Measurements from ENCODE around the gene KIAA0586.
"Not testable (repeated sequence)": the region's sequence is repeated elsewhere in the genome, so short reads cannot be mapped to it uniquely, and the experiment has no call there.

The KIAA0586 gene

GRCh38 chr14:58466459-58466858 lies 38.9 kb downstream of the KIAA0586 start:
- Histone ChIP-seq H3K36me3 (peaks cover 46% of the 10 kb centered on the region), H3K9me3 (ENCODE audit: severe bottlenecking) (no peaks in the 10 kb centered on the region), H3K27me3 (ENCODE audit: insufficient read depth, low read depth, severe bottlenecking) (no peaks in the 10 kb centered on the region), H3K4me3 (ENCODE audit: low read depth, low read length) (no peak overlapping the region), H3K27ac (no peak overlapping the region)
- TF ChIP-seq CTCF (IDR thresholded peaks at IDR 0.05; ENCODE audit: low read depth, low read length): no peak
- no peak for DNase-seq

GRCh38 chr14:58467575-58467974 lies 40.1 kb downstream of the KIAA0586 start:
- no peak overlapping the region for H3K27ac ChIP-seq
- no peaks in the 10 kb centered on the region for H3K27me3 ChIP-seq (ENCODE audit: insufficient read depth, low read depth, severe bottlenecking)
- peaks cover 41% of the 10 kb centered on the region for H3K36me3 ChIP-seq
- TF ChIP-seq CTCF (IDR thresholded peaks at IDR 0.05; ENCODE audit: low read depth, low read length): no peak
- no peak for DNase-seq
- no peak overlapping the region for H3K4me3 ChIP-seq (ENCODE audit: low read depth, low read length)
- H3K9me3 ChIP-seq (ENCODE audit: severe bottlenecking): no peaks in the 10 kb centered on the region

GRCh38 chr14:58469309-58469708 lies 41.8 kb downstream of the KIAA0586 start:
- DNase-seq: no peak
- peaks cover 35% of the 10 kb centered on the region for H3K36me3 ChIP-seq
- no peaks in the 10 kb centered on the region for H3K9me3 ChIP-seq (ENCODE audit: severe bottlenecking)
- H3K4me3 ChIP-seq (ENCODE audit: low read depth, low read length): no peak overlapping the region
- no peak for TF ChIP-seq CTCF (IDR thresholded peaks at IDR 0.05; ENCODE audit: low read depth, low read length)
- no peak overlapping the region for H3K27ac ChIP-seq
- no peaks in the 10 kb centered on the region for H3K27me3 ChIP-seq (ENCODE audit: insufficient read depth, low read depth, severe bottlenecking)

GRCh38 chr14:58476320-58476719 lies 48.8 kb downstream of the KIAA0586 start:
- no peak for TF ChIP-seq CTCF (IDR thresholded peaks at IDR 0.05; ENCODE audit: low read depth, low read length)
- DNase-seq: no peak
- no peak overlapping the region for H3K4me3 ChIP-seq (ENCODE audit: low read depth, low read length)
- peaks cover 9% of the 10 kb centered on the region for H3K36me3 ChIP-seq
- no peaks in the 10 kb centered on the region for H3K27me3 ChIP-seq (ENCODE audit: insufficient read depth, low read depth, severe bottlenecking)
- no peak overlapping the region for H3K27ac ChIP-seq
- H3K9me3 ChIP-seq (ENCODE audit: severe bottlenecking): no peaks in the 10 kb centered on the region

GRCh38 chr14:58477653-58478052 lies 50.1 kb downstream of the KIAA0586 start:
- no peak overlapping the region for H3K4me3 ChIP-seq (ENCODE audit: low read depth, low read length)
- no peak for DNase-seq
- peaks cover 9% of the 10 kb centered on the region for H3K36me3 ChIP-seq
- H3K27me3 ChIP-seq (ENCODE audit: insufficient read depth, low read depth, severe bottlenecking): no peaks in the 10 kb centered on the region
- no peaks in the 10 kb centered on the region for H3K9me3 ChIP-seq (ENCODE audit: severe bottlenecking)
- no peak overlapping the region for H3K27ac ChIP-seq
- no peak for TF ChIP-seq CTCF (IDR thresholded peaks at IDR 0.05; ENCODE audit: low read depth, low read length)

GRCh38 chr14:58478329-58478728 lies 50.8 kb downstream of the KIAA0586 start:
- not testable (repeated sequence) for H3K4me3 ChIP-seq (ENCODE audit: low read depth, low read length); H3K36me3 ChIP-seq; H3K27me3 ChIP-seq (ENCODE audit: insufficient read depth, low read depth, severe bottlenecking); H3K27ac ChIP-seq; DNase-seq; H3K9me3 ChIP-seq (ENCODE audit: severe bottlenecking)

Data from WERI-Rb-1 (cell line).